GM12878 (cell line): Measurements from ENCODE around the gene LTK. TPM values are rescaled to one million over a fixed set of nuclear protein-coding genes. Genes with fewer than 3 reads are reported as not detected.

Experiments
- ATAC-seq: fragments of 200-7000 bp; cut with Tn5 transposase; 3 replicates; pipeline ENCODE4 v1.9.1; 2020; ENCODE audit warnings: mild to moderate bottlenecking, moderate library complexity
- BruUV-seq: library from RNA; stranded (reverse); fragments of 400-500 nt; replicated peaks from 2 replicates; lab custom pipeline; 2021; lab: Mats Ljungman, UMichigan
- CTCF ChIA-PET: fragments of 300-600 bp; sonication (Branson Sonifier 250); formaldehyde crosslinking; extraction: SDS; loops from one replicate; lab custom pipeline; 2021; ENCODE audit warnings: inconsistent platforms; lab: Yijun Ruan, JAX
- POLR2A ChIA-PET: fragments of 350-600 bp; formaldehyde crosslinking; extraction: SDS; loops from one replicate; lab custom pipeline; 2021; ENCODE audit warnings: inconsistent platforms; lab: Charles Lee
- RAD21 ChIA-PET: fragments of 300-600 bp; sonication (Branson Sonifier 250); formaldehyde crosslinking; loops from one replicate; lab custom pipeline; 2023; ENCODE audit warnings: antibody characterized with exemption; ENCODE audit not compliant: unreplicated experiment; lab: Charles Lee
- SMC1A ChIA-PET: fragments of 300-600 bp; sonication (Branson Sonifier 250); formaldehyde crosslinking; loops from one replicate; lab custom pipeline; 2023; ENCODE audit not compliant: unreplicated experiment, uncharacterized antibody; lab: Charles Lee
- DNase-seq: peaks from one replicate; pipeline ENCODE4 v3.0.0-alpha.2; 2011; ENCODE audit warnings: low read depth, low spot score
- FAIRE-seq: peaks from 3 replicates; lab custom pipeline; 2011; peaks lifted over from hg19 to GRCh38; lab: Jason Lieb, UNC
- H2AFZ ChIP-seq: 2 replicates; pipeline ENCODE4 v1.6.0; 2011; ENCODE audit warnings: low read depth, low read length, control low read depth; ENCODE audit not compliant: control insufficient read depth
- H3K27ac ChIP-seq: 2 replicates; pipeline ENCODE4 v1.5.1; 2011; ENCODE audit warnings: control low read depth; ENCODE audit not compliant: control insufficient read depth, insufficient read depth
- H3K27me3 ChIP-seq, 2 experiments: replicated peaks in 1 of 2; 2 replicates each; pipeline versions ENCODE4 v1.6.0 to v1.6.1; 2011; ENCODE audit warnings: low read length in 1 of 2; ENCODE audit not compliant: control insufficient read depth in 2 of 2, insufficient read depth in 2 of 2
- H3K36me3 ChIP-seq, 2 experiments: 2 replicates each; pipeline ENCODE4 v1.5.1; 2011; ENCODE audit warnings: low read length in 1 of 2; ENCODE audit not compliant: control insufficient read depth in 2 of 2, insufficient read depth in 2 of 2
- H3K4me1 ChIP-seq: 2 replicates; pipeline ENCODE4 v1.6.1; 2011; ENCODE audit warnings: mild to moderate bottlenecking, low read length, moderate library complexity, mixed read lengths; ENCODE audit not compliant: control insufficient read depth, insufficient read depth
- H3K4me2 ChIP-seq: 2 replicates; pipeline ENCODE4 v1.6.0; 2011; ENCODE audit warnings: control low read depth; ENCODE audit not compliant: control insufficient read depth, insufficient read depth
- H3K4me3 ChIP-seq: fragments of 200-600 bp; sonication (generic); 2 replicates; pipeline ENCODE4 v1.5.1; 2016
- H3K79me2 ChIP-seq: 2 replicates; pipeline ENCODE4 v1.6.0; 2011; ENCODE audit warnings: low read length; ENCODE audit not compliant: control insufficient read depth, insufficient read depth
- H3K9ac ChIP-seq: 2 replicates; pipeline ENCODE4 v1.8.0; 2011; ENCODE audit warnings: low read length, control low read depth, mixed read lengths; ENCODE audit not compliant: control insufficient read depth, insufficient read depth
- H3K9me3 ChIP-seq: replicated peaks from 3 replicates; pipeline ENCODE4 v1.5.1; 2011; ENCODE audit warnings: mild to moderate bottlenecking, low read length; ENCODE audit not compliant: control insufficient read depth, insufficient read depth
- H4K20me1 ChIP-seq: 2 replicates; pipeline ENCODE4 v1.6.0; 2011; ENCODE audit not compliant: control insufficient read depth, insufficient read depth
- CBX3 ChIP-seq: fragments of 200-600 bp; sonication (generic); IDR thresholded peaks from 2 replicates; pipeline ENCODE4 v1.6.1; 2016; ENCODE audit warnings: low read depth, borderline replicate concordance
- GATAD2B ChIP-seq: fragments of 450-650 bp; conservative IDR thresholded peaks from 2 replicates; pipeline ENCODE4 v1.6.1; 2017; ENCODE audit warnings: low read depth, mild to moderate bottlenecking, moderate library complexity
- MYB ChIP-seq: fragments of 150-350 bp; IDR thresholded peaks from 2 replicates; pipeline ENCODE4 v1.6.1; 2014; ENCODE audit warnings: mild to moderate bottlenecking, low read depth, low read length, borderline replicate concordance
- SUZ12 ChIP-seq: fragments of 200-600 bp; sonication (generic); IDR thresholded peaks from one replicate; pipeline ENCODE4 v1.6.1; 2018; ENCODE audit warnings: antibody characterized with exemption, mild to moderate bottlenecking; ENCODE audit not compliant: unreplicated experiment
- TAF1 ChIP-seq: IDR thresholded peaks from 2 replicates; pipeline ENCODE4 v1.6.1; 2011; ENCODE audit warnings: mild to moderate bottlenecking, low read depth, low read length, borderline replicate concordance
- TCF7 ChIP-seq: IDR thresholded peaks from 2 replicates; pipeline ENCODE4 v1.6.1; 2014; ENCODE audit warnings: antibody characterized with exemption, borderline replicate concordance
- WGBS: methylation state at CpG from one replicate; pipeline ENCODE4 v1.1.6; 2016; ENCODE audit warnings: low lambda C conversion rate; ENCODE audit not compliant: insufficient replicate concordance, insufficient coverage; ENCODE audit errors: missing lambda C conversion rate; 5-methylcytosine and 5-hydroxymethylcytosine counted together
- in situ Hi-C: fragments of 300-500 bp; cut with MboI; formaldehyde crosslinking; loops from 9 replicates; pipeline ENCODE4 v1.14.3; 2018; ENCODE audit warnings: mixed read lengths
- intact Hi-C: fragments of 100-400 bp; cut with micrococcal nuclease; formaldehyde crosslinking; loops from one replicate; pipeline ENCODE4 v1.14.2; 2022; ENCODE audit not compliant: unreplicated experiment
- polyA plus RNA-seq, 11 experiments: library from polyadenylated mRNA; depleted of rRNA in 4 of 11; unstranded in 6 of 11; stranded (reverse) in 5 of 11; fragments of >200 nt; fragmentation: Nextera tagmentation in 4 of 11; fragmentation: Illumina TruSeq in 1 of 11; extraction: Ambion mirVana in 4 of 11; extraction: Trizol in 1 of 11; gene quantifications; 1 replicate in 1 of 11; 2 replicates in 10 of 11; pipeline versions ENCODE4 v1.2.1 to v1.2.3, GENCODE V29; 2011 to 2016; ENCODE audit warnings: inconsistent platforms in 2 of 11, missing spikeins in 2 of 11, low read depth in 1 of 11
- total RNA-seq, 4 experiments: library from RNA; depleted of rRNA in 3 of 4; stranded (reverse); fragments of >200 nt in 3 of 4; fragmentation: Illumina TruSeq in 1 of 4; extraction: Trizol in 1 of 4; gene quantifications; 2 replicates each; pipeline versions ENCODE4 v1.2.1 to v1.2.3, GENCODE V29; 2013 to 2021
- TF ChIP-seq, protein P1 (sequence below): fragments of 450-650 bp; IDR thresholded peaks from 2 replicates; pipeline ENCODE4 v1.6.1; 2017; ENCODE audit warnings: borderline replicate concordance
- TF ChIP-seq, protein P2 (sequence below): fragments of 450-650 bp; formaldehyde crosslinking; IDR thresholded peaks from 2 replicates; pipeline ENCODE4 v1.4.0; 2022; ENCODE audit warnings: mild to moderate bottlenecking, moderate library complexity

The LTK gene
- total and polyA plus RNA-seq, 10 of the 15 experiments (the other 5 are each of a cell fraction or from before 2014, with no cell fraction given), result 0.07 to 0.80 (median 0.20) TPM; not detected in 1

DNA sequence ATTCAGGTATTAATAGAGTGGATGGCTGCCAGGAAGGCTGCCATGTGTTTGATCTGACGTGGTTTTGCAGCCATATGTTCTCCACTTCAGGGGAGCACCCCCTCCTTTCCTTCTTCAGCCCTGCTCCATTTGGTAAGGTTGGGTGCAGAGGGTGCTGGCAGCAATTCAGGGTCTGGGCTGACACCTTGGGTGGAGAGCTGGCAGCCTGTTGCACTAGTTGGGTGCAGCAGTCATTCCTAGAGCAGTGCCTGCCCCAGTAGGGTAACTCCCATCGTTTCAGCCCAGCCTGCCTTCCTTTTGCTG, 46.9 kb upstream of the LTK start (continued):
- TF ChIP-seq, protein P1, sequence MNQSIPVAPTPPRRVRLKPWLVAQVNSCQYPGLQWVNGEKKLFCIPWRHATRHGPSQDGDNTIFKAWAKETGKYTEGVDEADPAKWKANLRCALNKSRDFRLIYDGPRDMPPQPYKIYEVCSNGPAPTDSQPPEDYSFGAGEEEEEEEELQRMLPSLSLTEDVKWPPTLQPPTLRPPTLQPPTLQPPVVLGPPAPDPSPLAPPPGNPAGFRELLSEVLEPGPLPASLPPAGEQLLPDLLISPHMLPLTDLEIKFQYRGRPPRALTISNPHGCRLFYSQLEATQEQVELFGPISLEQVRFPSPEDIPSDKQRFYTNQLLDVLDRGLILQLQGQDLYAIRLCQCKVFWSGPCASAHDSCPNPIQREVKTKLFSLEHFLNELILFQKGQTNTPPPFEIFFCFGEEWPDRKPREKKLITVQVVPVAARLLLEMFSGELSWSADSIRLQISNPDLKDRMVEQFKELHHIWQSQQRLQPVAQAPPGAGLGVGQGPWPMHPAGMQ, result no peak
- TF ChIP-seq TCF7 (no peak), TAF1 (no peak)
- TF ChIP-seq, protein P2, sequence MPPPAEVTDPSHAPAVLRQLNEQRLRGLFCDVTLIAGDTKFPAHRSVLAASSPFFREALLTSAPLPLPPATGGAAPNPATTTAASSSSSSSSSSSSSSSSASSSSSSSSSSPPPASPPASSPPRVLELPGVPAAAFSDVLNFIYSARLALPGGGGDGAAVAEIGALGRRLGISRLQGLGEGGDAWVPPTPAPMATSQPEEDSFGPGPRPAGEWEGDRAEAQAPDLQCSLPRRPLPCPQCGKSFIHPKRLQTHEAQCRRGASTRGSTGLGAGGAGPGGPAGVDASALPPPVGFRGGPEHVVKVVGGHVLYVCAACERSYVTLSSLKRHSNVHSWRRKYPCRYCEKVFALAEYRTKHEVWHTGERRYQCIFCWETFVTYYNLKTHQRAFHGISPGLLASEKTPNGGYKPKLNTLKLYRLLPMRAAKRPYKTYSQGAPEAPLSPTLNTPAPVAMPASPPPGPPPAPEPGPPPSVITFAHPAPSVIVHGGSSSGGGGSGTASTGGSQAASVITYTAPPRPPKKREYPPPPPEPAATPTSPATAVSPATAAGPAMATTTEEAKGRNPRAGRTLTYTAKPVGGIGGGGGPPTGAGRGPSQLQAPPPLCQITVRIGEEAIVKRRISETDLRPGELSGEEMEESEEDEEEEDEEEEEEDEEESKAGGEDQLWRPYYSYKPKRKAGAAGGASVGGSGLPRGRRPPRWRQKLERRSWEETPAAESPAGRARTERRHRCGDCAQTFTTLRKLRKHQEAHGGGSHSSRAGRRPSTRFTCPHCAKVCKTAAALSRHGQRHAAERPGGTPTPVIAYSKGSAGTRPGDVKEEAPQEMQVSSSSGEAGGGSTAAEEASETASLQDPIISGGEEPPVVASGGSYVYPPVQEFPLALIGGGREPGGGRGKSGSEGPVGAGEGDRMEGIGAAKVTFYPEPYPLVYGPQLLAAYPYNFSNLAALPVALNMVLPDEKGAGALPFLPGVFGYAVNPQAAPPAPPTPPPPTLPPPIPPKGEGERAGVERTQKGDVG (CRISPR knock-in tag), result no peak
- TF ChIP-seq, all 136 proteins: peak for 0

DNA sequence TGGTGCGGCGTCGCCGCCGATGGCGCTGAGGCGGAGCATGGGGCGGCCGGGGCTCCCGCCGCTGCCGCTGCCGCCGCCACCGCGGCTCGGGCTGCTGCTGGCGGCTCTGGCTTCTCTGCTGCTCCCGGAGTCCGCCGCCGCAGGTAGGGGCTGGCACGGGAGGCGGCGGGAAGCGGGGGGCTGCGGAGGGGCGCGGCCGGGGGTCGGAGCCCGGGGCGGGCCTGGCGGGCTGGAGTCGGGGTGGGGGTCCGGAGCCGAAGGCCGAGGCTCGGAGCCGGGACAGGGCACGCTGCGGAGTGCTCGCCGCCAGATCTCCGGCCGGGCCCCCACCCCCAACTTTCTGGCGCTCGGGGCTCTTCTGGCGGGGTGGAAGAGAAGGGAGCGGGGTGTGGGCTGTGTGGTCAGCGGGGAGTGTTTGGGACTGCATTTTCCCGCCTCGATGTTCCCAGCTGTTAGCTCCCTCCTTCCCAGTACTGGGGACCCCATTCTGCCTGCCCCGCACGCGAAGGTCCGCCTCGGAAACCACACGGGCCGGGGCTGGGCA, 45.7 kb upstream of the LTK start:
- intact Hi-C loops, result loop anchor here (5.0 kb wide), 1 partner anchor 92 kb away; no protein-coding TSS in a partner anchor
- FAIRE-seq (no peak), DNase-seq (no peak), ATAC-seq (peak; percentile 38)
- Histone ChIP-seq H2AFZ (no peak overlapping the region; the same call in 1 of the 2 replicates), H3K36me3 (no peaks in the 10 kb centered on the region), H3K4me3 (peak overlapping the region; percentile 47; the same call in 1 of the 2 replicates), H3K27me3 (peaks cover 4 to 6% of the 10 kb centered on the region in 2 experiments; a peak in 2 of 4 replicates), H3K79me2 (no peaks in the 10 kb centered on the region), H3K9ac (no peak overlapping the region), H3K4me1 (peaks cover 8% of the 10 kb centered on the region), H4K20me1 (no peaks in the 10 kb centered on the region), H3K9me3 (no peaks in the 10 kb centered on the region), H3K27ac (no peak overlapping the region), H3K4me2 (peak overlapping the region; percentile 62; the same call in 1 of the 2 replicates)
- ChIA-PET RAD21 (interaction anchor here (3.5 kb wide), 1 partner anchor 93 kb away, joined by 12 read pairs; no protein-coding TSS in a partner anchor), SMC1A (no interaction called here), POLR2A (interaction anchor here (0.6 kb wide), 1 partner anchor 274 kb away, joined by 4 read pairs; no protein-coding TSS in a partner anchor), CTCF (no interaction called here)
- TF ChIP-seq CBX3, result no peak
- TF ChIP-seq SUZ12, result peak; percentile 98
- no peak for TF ChIP-seq GATAD2B
- no peak for TF ChIP-seq MYB
- in situ Hi-C loops, result no loop called here
- no TSS peak for BruUV-seq
- 15% methylated on average over 25 of the region's 60 CpGs for WGBS
